DOHH2 (cell line): Measurements from ENCODE around the gene ABAT.

Source experiments
- H3F3A ChIP-seq: fragments of 200-600 bp; sonication (generic), shearing (Covaris generic); 2 replicates; pipeline ENCODE4 v1.6.0; 2016; ENCODE audit warnings: antibody characterized with exemption, mild to moderate bottlenecking; ENCODE audit not compliant: control insufficient read depth, insufficient read depth
- H3K27ac ChIP-seq: fragments of 200-600 bp; sonication (generic); 2 replicates; pipeline ENCODE4 v1.5.1; 2014; ENCODE audit warnings: low read depth, mild to moderate bottlenecking, low read length, moderate library complexity
- H3K27me3 ChIP-seq: fragments of 200-600 bp; sonication (generic); 2 replicates; pipeline ENCODE4 v1.6.1; 2014; ENCODE audit warnings: mild to moderate bottlenecking, low read length, mixed read lengths; ENCODE audit not compliant: control insufficient read depth
- H3K36me3 ChIP-seq: fragments of 200-600 bp; sonication (generic); 2 replicates; pipeline ENCODE4 v1.6.1; 2014; ENCODE audit warnings: mild to moderate bottlenecking, low read length, moderate library complexity, mixed read lengths; ENCODE audit not compliant: control insufficient read depth
- H3K4me1 ChIP-seq: fragments of 200-600 bp; sonication (generic); 2 replicates; pipeline ENCODE4 v1.6.1; 2014; ENCODE audit warnings: mild to moderate bottlenecking, low read length, mixed read lengths; ENCODE audit not compliant: control insufficient read depth
- H3K4me2 ChIP-seq: fragments of 200-600 bp; sonication (generic); 2 replicates; pipeline ENCODE4 v1.6.0; 2014; ENCODE audit warnings: mild to moderate bottlenecking, low read length, moderate library complexity
- H3K4me3 ChIP-seq: fragments of 200-600 bp; sonication (generic); 2 replicates; pipeline ENCODE4 v1.5.1; 2014; ENCODE audit warnings: mild to moderate bottlenecking, low read length, mixed read lengths
- H3K79me2 ChIP-seq: fragments of 200-600 bp; sonication (generic); 2 replicates; pipeline ENCODE4 v1.6.1; 2014; ENCODE audit warnings: mild to moderate bottlenecking, low read length, mixed read lengths; ENCODE audit not compliant: control insufficient read depth
- H3K9me2 ChIP-seq: fragments of 200-600 bp; sonication (generic); replicated peaks from 2 replicates; pipeline ENCODE4 v1.6.1; 2014; ENCODE audit warnings: mild to moderate bottlenecking, low read length, mixed read lengths; ENCODE audit not compliant: control insufficient read depth
- H3K9me3 ChIP-seq: fragments of 200-600 bp; sonication (generic); 2 replicates; pipeline ENCODE4 v1.6.1; 2014; ENCODE audit warnings: antibody characterized with exemption, low read length, mixed read lengths; ENCODE audit not compliant: control insufficient read depth, insufficient read depth
- H4K20me1 ChIP-seq: fragments of 200-600 bp; sonication (generic); 2 replicates; pipeline ENCODE4 v1.6.0; 2014; ENCODE audit warnings: low read depth, mild to moderate bottlenecking, antibody characterized with exemption, low read length, moderate library complexity; ENCODE audit not compliant: control insufficient read depth, insufficient read depth
- EZH2phosphoT487 ChIP-seq: fragments of 200-600 bp; sonication (generic); IDR thresholded peaks from 2 replicates; pipeline ENCODE4 v1.6.1; 2017; ENCODE audit warnings: borderline replicate concordance, mild to moderate bottlenecking, antibody characterized with exemption, low read length, moderate library complexity, mixed read lengths
- TF ChIP-seq, protein P1 (sequence below): fragments of 200-600 bp; sonication (generic); IDR thresholded peaks from one replicate; pipeline ENCODE4 v1.5.1; 2014; ENCODE audit warnings: antibody characterized with exemption, mild to moderate bottlenecking, low read depth, low read length; ENCODE audit not compliant: poor library complexity, severe bottlenecking

Gene ABAT

GRCh38 chr16:8729779-8730334, 55.4 kb downstream of the ABAT start:
- H3K4me1 ChIP-seq = no peaks in the 10 kb centered on the region
- no peak overlapping the region for H3K4me3 ChIP-seq
- H3K4me2 ChIP-seq = no peak overlapping the region
- TF ChIP-seq, protein P1, sequence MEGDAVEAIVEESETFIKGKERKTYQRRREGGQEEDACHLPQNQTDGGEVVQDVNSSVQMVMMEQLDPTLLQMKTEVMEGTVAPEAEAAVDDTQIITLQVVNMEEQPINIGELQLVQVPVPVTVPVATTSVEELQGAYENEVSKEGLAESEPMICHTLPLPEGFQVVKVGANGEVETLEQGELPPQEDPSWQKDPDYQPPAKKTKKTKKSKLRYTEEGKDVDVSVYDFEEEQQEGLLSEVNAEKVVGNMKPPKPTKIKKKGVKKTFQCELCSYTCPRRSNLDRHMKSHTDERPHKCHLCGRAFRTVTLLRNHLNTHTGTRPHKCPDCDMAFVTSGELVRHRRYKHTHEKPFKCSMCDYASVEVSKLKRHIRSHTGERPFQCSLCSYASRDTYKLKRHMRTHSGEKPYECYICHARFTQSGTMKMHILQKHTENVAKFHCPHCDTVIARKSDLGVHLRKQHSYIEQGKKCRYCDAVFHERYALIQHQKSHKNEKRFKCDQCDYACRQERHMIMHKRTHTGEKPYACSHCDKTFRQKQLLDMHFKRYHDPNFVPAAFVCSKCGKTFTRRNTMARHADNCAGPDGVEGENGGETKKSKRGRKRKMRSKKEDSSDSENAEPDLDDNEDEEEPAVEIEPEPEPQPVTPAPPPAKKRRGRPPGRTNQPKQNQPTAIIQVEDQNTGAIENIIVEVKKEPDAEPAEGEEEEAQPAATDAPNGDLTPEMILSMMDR = no peak
- no peak for TF ChIP-seq EZH2phosphoT487
- no peak overlapping the region for H3K27ac ChIP-seq
- no peaks in the 10 kb centered on the region for H3K79me2 ChIP-seq
- no peaks in the 10 kb centered on the region for H3F3A ChIP-seq
- H4K20me1 ChIP-seq = no peaks in the 10 kb centered on the region
- H3K36me3 ChIP-seq = no peaks in the 10 kb centered on the region
- H3K9me2 ChIP-seq = no peaks in the 10 kb centered on the region
- no peaks in the 10 kb centered on the region; the same call in 1 of the 2 replicates for H3K9me3 ChIP-seq
- no peaks in the 10 kb centered on the region; the same call in 1 of the 2 replicates for H3K27me3 ChIP-seq

DNA sequence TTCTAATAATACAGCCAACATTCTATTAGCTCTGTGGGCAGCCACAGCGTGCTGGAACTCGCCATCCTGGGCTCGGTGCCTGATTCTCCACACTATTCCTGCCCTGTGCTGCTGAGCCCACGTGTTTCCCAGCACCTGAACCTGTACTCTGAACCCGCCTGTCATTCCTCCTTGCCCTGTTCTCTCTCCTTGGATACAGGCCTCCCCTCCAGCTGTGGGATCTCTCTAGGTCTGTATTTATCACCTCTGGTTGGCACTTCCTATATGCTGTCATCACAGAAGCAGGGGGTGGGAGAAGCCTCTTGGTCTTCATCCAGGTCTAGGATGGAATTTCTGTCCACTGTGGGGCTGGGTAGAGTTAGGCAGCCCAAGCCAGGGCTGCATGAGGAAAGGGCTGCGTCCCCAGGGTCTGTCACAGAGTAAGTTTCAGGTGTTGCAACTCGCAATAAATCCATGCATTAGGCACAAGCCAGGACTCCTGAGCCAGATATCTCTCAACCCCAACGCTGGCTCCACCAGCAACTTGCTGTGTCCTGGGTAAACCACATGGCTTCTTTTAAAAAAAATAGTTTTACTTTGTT, 56.0 kb downstream of the ABAT start:
- Histone ChIP-seq H3K27me3 (no peaks in the 10 kb centered on the region; the same call in 1 of the 2 replicates), H3K4me1 (no peaks in the 10 kb centered on the region), H3K27ac (no peak overlapping the region), H3K9me3 (no peaks in the 10 kb centered on the region; the same call in 1 of the 2 replicates), H4K20me1 (no peaks in the 10 kb centered on the region), H3K79me2 (no peaks in the 10 kb centered on the region), H3K4me3 (no peak overlapping the region), H3K4me2 (no peak overlapping the region), H3K9me2 (no peaks in the 10 kb centered on the region), H3F3A (no peaks in the 10 kb centered on the region), H3K36me3 (no peaks in the 10 kb centered on the region)
- TF ChIP-seq EZH2phosphoT487 = no peak
- TF ChIP-seq, protein P1 = no peak

DNA sequence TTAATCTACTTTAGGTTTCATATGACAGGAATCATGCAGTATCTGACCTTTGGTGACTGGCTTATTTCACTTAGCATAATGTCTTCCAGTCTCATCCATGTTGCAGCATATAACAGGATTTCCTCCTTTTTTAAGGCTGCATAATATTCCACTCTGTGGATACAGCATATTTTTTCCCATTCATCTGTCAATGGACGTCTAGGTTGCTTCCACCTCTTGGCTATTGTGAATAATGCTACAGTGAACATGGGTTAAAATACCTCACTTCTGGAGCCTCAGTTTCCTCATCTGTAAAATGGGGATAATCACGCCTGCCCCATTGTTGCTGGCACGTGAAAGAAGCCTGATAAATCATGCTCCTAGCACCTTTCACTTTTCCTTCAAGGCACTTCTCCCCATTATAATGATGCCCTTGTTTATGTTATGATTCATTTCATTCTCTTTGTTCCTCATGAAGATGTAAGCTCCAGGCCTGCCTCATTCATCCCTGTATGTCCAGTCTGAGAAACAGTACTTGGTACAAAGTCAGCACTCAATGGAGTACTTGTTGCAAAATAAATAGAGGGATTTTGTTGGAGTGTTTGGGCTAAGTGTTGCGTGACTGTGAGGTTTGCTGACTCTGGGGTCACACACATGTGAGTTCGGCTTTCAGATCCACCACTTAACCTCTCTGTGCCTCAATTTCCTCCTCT, 59.6 kb downstream of the ABAT start:
- TF ChIP-seq EZH2phosphoT487 = no peak
- TF ChIP-seq, protein P1 = no peak

More for the DNA sequence above, 59.6 kb downstream of the ABAT start:
- no peaks in the 10 kb centered on the region for H3K27me3 ChIP-seq
- no peaks in the 10 kb centered on the region for H3K79me2 ChIP-seq
- no peaks in the 10 kb centered on the region for H4K20me1 ChIP-seq
- no peaks in the 10 kb centered on the region for H3K4me1 ChIP-seq
- no peaks in the 10 kb centered on the region for H3F3A ChIP-seq
- no peak overlapping the region for H3K4me2 ChIP-seq
- H3K36me3 ChIP-seq = no peaks in the 10 kb centered on the region
- no peaks in the 10 kb centered on the region for H3K9me2 ChIP-seq
- no peak overlapping the region for H3K4me3 ChIP-seq
- no peaks in the 10 kb centered on the region; the same call in 1 of the 2 replicates for H3K9me3 ChIP-seq
- no peak overlapping the region for H3K27ac ChIP-seq
